ENCODE results near the gene FAF1.

FAF1 gene

GRCh38 chr1:50986653-50987052, 26.6 kb upstream of the FAF1 start:
- DNase-seq (ENCODE audit: low spot score): no peak
- no peak for TF ChIP-seq CTCF (IDR thresholded peaks at IDR 0.05; ENCODE audit: extremely low read depth, insufficient read depth, missing control alignments)
- in situ Hi-C loops (cut with MboI; ENCODE audit: low pct_unique_long_range_greater_than_20kb, low sequenced_read_pairs, unreplicated experiment): no loop called here

- TF ChIP-seq CTCF (IDR thresholded peaks at IDR 0.05; ENCODE audit: extremely low read depth, insufficient read depth, missing control alignments): no peak
- in situ Hi-C loops (cut with MboI; ENCODE audit: low pct_unique_long_range_greater_than_20kb, low sequenced_read_pairs, unreplicated experiment): no loop called here
- DNase-seq (ENCODE audit: low spot score): no peak
Observed at GRCh38 chr1:50985094-50985493, 25.0 kb upstream of the FAF1 start.

- no peak for TF ChIP-seq CTCF (IDR thresholded peaks at IDR 0.05; ENCODE audit: extremely low read depth, insufficient read depth, missing control alignments)
- DNase-seq (ENCODE audit: low spot score): no peak
- in situ Hi-C loops (cut with MboI; ENCODE audit: low pct_unique_long_range_greater_than_20kb, low sequenced_read_pairs, unreplicated experiment): no loop called here
Observed at GRCh38 chr1:50983219-50983802, 23.2 kb upstream of the FAF1 start.

GRCh38 chr1:50982611-50983010, 22.5 kb upstream of the FAF1 start:
- TF ChIP-seq CTCF (IDR thresholded peaks at IDR 0.05; ENCODE audit: extremely low read depth, insufficient read depth, missing control alignments): no peak
- in situ Hi-C loops (cut with MboI; ENCODE audit: low pct_unique_long_range_greater_than_20kb, low sequenced_read_pairs, unreplicated experiment): no loop called here
- no peak for DNase-seq (ENCODE audit: low spot score)

- in situ Hi-C loops (cut with MboI; ENCODE audit: low pct_unique_long_range_greater_than_20kb, low sequenced_read_pairs, unreplicated experiment): no loop called here
- no peak for TF ChIP-seq CTCF (IDR thresholded peaks at IDR 0.05; ENCODE audit: extremely low read depth, insufficient read depth, missing control alignments)
- no peak for DNase-seq (ENCODE audit: low spot score)
Observed at GRCh38 chr1:50981741-50982140, 21.7 kb upstream of the FAF1 start.

- in situ Hi-C loops (cut with MboI; ENCODE audit: low pct_unique_long_range_greater_than_20kb, low sequenced_read_pairs, unreplicated experiment): no loop called here
- no peak for TF ChIP-seq CTCF (IDR thresholded peaks at IDR 0.05; ENCODE audit: extremely low read depth, insufficient read depth, missing control alignments)
- no peak for DNase-seq (ENCODE audit: low spot score)
Observed at GRCh38 chr1:50980505-50980904, 20.4 kb upstream of the FAF1 start.

- DNase-seq (ENCODE audit: low spot score): no peak
- TF ChIP-seq CTCF (IDR thresholded peaks at IDR 0.05; ENCODE audit: extremely low read depth, insufficient read depth, missing control alignments): no peak
- in situ Hi-C loops (cut with MboI; ENCODE audit: low pct_unique_long_range_greater_than_20kb, low sequenced_read_pairs, unreplicated experiment): no loop called here
Observed at GRCh38 chr1:50979937-50980336, 19.9 kb upstream of the FAF1 start.
